Stimulated activated memory B cell treated with anti-CD40 and anti-IgM and Interleukin-4, amounts not matched to agents 10 μg/mL and 1 μg/mL and 100 μg/mL, for 72 hours (primary cell): ENCODE results near the gene CABLES1.
"Not testable (repeated sequence)": the region's sequence is repeated elsewhere in the genome, so short reads cannot be mapped to it uniquely, and the experiment has no call there.

ENCODE experiments used
- ATAC-seq: fragments of 150-1000 bp; cut with Tn5 transposase; 2 replicates; pipeline ENCODE4 v1.10.0; 2021
- H3K27ac Mint-ChIP-seq: one replicate; pipeline ENCODE4 v1.8.0; 2022; ENCODE audit warnings: mild to moderate bottlenecking, mixed read lengths
- H3K27me3 Mint-ChIP-seq: one replicate; pipeline ENCODE4 v1.8.0; 2022; ENCODE audit warnings: mixed read lengths
- H3K36me3 Mint-ChIP-seq: one replicate; pipeline ENCODE4 v1.8.0; 2022; ENCODE audit warnings: mixed read lengths
- H3K4me1 Mint-ChIP-seq: one replicate; pipeline ENCODE4 v1.8.0; 2022; ENCODE audit warnings: mixed read lengths
- H3K4me3 Mint-ChIP-seq: one replicate; pipeline ENCODE4 v1.8.0; 2022; ENCODE audit warnings: mild to moderate bottlenecking, moderate library complexity, mixed read lengths
- H3K9me3 Mint-ChIP-seq: one replicate; pipeline ENCODE4 v1.8.0; 2022; ENCODE audit warnings: mixed read lengths

CABLES1 gene

DNA sequence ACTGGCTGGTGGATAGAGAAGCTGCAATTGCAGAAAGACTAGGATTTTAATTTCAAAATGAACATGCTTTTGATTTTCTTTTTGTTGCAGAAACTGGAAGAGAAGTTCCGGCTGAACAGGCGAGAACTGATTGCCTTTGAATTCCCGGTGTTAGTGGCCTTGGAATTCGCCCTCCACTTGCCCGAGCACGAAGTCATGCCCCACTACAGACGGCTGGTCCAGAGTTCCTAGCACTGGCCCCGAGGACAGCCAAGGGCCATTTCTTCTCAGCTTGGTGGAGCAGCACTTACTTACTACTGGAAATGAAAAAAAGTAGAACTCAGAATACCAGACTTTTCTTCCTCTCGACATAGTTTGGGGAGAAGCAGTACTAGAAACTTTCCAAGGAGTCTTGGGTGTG is 121.9 kb downstream of the CABLES1 start:
- Mint-ChIP-seq H3K36me3 (peaks cover 19% of the 10 kb centered on the region), H3K9me3 (no peaks in the 10 kb centered on the region), H3K27ac (no peak overlapping the region), H3K4me1 (peaks cover 36% of the 10 kb centered on the region), H3K4me3 (no peak overlapping the region), H3K27me3 (peaks cover 10% of the 10 kb centered on the region)
- ATAC-seq, result no peak

DNA sequence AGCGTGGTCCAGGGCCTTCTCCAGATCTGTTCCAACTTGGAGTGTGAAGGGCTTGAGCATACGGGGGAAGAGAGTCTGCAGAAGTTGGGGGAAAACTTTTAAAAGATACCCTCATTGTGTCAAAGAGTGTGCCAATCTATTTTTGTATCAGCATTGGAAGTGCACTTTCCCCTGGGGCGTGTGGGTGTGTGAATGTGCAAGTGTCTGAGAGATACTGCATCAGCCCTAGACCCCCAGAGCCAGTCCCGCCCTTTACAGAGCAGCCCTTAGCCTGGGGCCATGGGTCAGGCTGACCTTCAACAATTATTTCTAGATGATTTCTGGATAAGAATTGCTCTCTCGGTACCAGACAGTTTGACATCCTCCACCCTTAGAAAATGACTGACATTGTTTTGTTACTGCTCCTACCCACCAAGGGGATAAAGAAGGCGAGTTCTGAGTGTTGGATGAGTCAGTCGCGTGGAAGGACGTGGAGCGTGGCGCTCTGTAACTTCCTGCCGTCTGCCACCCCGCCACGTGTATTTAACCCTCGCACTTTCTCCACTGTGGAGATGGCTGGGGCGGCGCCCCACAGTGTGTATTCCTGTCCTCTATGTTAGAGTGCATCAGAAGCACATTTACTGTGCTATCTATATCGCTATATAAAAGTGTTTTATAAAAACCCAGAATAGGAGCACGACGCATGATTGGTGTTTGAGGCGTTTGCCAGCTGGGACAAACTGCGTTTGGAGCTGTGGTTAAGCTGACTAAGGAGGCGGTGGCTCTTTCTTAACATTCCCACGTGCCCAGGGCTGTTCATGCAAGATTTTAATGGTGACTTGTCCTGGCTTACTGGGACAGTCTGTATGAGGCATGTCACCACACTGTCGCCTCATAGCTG is 122.6 kb downstream of the CABLES1 start:
- no peaks in the 10 kb centered on the region for H3K9me3 Mint-ChIP-seq
- peak; percentile 38 for ATAC-seq
- peaks cover 10% of the 10 kb centered on the region for H3K27me3 Mint-ChIP-seq
- H3K27ac Mint-ChIP-seq, result no peak overlapping the region
- peaks cover 19% of the 10 kb centered on the region for H3K36me3 Mint-ChIP-seq
- peaks cover 36% of the 10 kb centered on the region for H3K4me1 Mint-ChIP-seq
- no peak overlapping the region for H3K4me3 Mint-ChIP-seq

DNA sequence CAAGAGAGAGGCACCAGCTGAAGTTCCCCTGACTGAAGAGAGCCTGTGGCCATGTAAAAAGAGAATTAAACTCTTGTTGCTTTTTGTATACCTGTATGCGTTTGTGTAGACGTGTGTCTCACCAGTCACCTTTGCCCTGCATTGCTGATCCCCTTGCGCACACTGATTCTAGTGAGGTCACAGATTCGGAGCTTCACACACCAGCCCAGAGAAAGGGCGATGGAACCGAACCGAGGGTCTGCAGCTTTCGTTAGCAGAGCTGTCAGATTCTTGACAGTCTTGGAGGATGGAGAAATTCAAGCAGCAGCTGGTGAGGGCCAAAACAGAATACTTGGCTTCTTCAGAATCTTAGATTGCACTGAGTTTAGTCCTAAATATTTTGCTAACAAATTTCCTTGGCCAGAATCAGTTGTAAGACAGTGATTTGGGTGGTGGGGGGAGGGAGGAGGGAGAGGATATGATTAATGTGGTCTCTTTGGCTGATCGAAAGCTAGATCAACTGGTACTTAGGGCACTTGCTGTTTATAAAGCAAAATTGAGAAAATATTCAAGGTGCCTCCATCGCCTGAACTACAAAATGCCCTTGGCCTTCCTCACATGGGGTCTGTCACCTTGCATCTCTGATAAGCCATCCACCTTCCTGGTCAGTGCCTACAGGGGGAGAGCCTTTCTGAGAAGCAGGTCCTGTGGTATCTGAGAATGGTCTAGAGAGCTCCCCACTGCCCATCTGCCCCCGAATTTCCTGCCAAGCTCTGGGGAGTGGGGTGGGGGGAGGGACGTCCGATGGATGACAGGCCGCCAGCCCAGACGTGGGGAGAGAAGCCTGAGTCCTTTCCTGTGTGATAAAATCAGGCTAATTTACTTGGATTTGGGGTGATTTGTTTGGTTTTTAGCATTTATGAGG is 123.5 kb downstream of the CABLES1 start:
- Mint-ChIP-seq H3K36me3 (peaks cover 19% of the 10 kb centered on the region), H3K4me1 (peaks cover 36% of the 10 kb centered on the region), H3K27ac (peak overlapping the region; percentile 79), H3K9me3 (no peaks in the 10 kb centered on the region), H3K27me3 (peaks cover 10% of the 10 kb centered on the region), H3K4me3 (peak overlapping the region; percentile 2)
- ATAC-seq, result no peak

DNA sequence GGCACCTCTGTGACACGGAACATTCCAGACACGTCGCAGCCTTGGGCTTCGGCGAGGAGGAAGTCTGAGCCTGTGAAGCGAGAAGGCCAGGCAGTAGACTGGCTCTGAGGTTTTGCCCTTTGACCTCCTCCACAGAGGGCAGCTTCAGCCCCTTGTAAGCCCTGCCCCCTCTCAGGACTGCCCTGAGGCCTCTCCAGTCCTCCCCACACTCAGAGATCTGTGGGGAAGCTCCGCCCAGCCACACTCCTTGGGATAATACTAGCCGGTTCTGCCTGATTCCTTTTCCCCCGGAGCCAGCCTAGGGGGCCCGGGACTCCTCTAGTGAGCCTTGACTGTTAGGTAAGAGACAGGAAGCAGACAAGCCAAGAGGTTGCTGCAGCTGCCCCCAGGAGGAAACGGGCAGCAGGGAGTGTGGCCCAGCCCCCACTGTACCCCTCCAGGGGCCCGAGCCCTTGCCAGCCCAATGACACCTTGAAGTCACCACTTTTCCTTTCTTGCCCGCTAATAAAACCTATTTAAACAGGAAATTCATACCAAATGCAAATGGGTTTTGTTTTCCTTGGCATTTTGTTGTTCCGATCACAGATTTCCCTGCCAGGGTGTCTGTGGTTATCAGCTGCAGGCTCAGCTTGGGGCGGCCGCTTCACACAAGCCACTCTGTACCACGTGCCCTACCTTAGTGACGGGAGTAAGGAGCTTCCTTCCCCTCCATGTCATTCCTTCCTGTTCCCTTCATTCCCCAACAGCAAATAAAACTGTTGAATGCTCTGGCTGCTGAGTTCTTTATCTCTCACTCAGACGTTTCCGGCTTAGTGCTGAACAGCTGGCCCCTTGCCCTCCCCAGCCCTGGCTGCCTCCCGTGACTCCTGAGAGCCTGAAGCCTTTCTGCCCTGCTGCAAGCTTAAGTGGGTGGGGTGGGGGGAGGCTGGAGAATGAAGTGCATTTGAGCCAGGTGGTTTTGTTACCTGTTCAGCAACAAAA is 124.7 kb downstream of the CABLES1 start:
- H3K9me3 Mint-ChIP-seq, result no peaks in the 10 kb centered on the region
- H3K36me3 Mint-ChIP-seq, result peaks cover 22% of the 10 kb centered on the region
- peaks cover 10% of the 10 kb centered on the region for H3K27me3 Mint-ChIP-seq
- peak overlapping the region; percentile 79 for H3K27ac Mint-ChIP-seq
- H3K4me3 Mint-ChIP-seq, result peak overlapping the region; percentile 42
- ATAC-seq, result peak; percentile 59
- H3K4me1 Mint-ChIP-seq, result peaks cover 36% of the 10 kb centered on the region

DNA sequence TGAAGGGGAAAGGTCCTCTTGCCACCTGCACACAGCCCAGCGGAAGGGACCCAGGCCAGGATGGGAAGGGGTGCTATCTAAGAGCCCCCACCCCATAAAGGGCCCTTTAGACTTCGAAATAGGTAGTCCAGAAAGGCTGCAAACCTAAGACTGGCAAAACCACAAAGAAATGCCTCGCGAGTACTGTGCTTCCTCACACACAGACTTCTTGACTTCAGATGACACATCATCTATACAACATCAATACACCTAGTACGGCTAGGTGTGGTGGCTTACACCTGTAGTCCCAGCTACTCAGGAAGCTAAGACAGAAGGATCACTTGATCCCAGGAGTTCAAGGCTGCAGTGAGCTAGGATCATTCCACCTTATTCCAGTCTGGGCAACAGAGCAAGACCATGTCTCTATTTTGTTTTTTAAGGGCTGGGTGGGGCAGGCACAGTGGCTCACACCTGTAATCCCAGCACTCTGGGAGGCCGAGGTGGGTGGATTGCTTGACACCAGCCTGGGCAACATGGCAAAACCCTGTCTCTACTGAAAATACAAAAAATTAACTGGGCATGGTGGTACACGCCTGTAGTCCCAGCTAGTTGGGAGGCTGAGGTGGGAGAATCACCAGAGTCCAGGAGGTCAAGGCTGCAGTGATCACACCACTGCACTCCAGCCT is 125.8 kb downstream of the CABLES1 start:
- Mint-ChIP-seq H3K27me3 (peaks cover 10% of the 10 kb centered on the region), H3K27ac (no peak overlapping the region), H3K4me1 (peaks cover 36% of the 10 kb centered on the region), H3K9me3 (no peaks in the 10 kb centered on the region), H3K36me3 (peaks cover 24% of the 10 kb centered on the region), H3K4me3 (no peak overlapping the region)
- ATAC-seq, result no peak

DNA sequence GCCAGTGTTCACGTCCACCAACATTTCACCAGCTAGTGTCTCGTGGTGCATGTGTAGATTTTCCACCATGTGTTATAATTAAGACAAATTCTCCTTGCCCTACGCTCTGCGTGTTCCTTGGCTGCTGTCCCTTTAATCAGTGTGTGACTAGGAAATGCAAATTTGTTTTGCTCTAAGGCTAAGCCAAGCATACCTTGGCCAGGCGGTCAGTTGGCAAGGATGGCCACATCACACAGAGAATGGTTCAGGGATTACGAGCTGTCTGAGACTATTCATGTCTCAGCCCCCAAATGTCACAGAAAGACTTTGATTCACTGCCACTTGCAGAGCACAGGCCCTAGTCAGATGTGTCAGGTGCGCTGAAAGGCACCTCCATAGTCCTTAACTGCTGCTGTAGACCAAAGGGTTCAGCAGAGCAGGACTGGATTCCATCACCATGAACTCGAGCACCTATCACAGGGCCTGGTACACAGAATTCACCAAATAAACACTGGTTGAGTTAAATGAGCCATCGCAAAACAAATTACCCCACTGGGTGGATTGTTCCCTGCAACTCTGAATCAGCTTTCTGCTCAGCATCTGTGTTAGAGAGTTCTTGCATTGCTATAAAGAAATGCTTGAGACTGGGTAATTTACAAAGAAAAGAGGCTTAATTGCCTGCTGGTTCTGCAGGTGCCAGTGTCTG is 128.4 kb downstream of the CABLES1 start:
- H3K9me3 Mint-ChIP-seq, result peaks cover 3% of the 10 kb centered on the region
- no peak for ATAC-seq
- H3K4me1 Mint-ChIP-seq, result peaks cover 44% of the 10 kb centered on the region
- H3K4me3 Mint-ChIP-seq, result no peak overlapping the region
- H3K36me3 Mint-ChIP-seq, result peaks cover 5% of the 10 kb centered on the region
- H3K27me3 Mint-ChIP-seq, result peaks cover 10% of the 10 kb centered on the region
- H3K27ac Mint-ChIP-seq, result no peak overlapping the region

DNA sequence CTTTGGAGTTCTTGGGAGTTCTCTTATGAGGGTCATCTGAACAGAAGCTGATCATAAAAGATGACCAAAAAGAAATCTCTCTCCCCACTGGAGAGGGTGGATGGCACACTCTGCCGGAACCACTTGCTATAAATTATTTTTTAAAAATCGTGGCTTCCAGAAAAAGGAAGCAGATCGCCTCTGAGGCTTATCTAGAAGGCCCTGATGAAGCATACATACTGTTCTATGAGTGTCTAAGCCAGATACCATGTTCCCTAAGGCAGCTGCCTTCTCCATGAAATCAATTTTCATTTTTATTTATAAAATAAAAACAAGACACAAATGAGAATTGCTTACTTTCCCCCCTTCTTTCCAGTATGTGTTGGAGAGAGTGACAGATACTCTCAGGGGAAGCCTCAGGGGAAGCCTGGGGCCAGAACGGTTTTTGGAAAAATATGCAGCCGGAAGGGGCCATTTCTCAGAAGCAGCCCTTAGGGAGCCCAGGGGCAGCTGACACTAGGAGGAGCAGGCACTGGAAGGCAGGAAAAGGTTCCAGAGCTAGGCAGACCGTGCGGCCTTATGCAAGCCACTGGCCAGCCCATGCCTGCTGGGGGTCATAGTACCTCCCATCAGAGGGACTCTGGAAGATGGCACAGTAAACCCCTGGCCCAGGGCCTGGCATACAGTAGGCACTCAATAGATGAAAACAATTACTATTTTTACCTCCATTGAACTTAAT is 130.6 kb downstream of the CABLES1 start:
- H3K4me1 Mint-ChIP-seq, result peaks cover 30% of the 10 kb centered on the region
- H3K36me3 Mint-ChIP-seq, result peaks cover 13% of the 10 kb centered on the region
- peaks cover 15% of the 10 kb centered on the region for H3K9me3 Mint-ChIP-seq
- no peaks in the 10 kb centered on the region for H3K27me3 Mint-ChIP-seq
- no peak overlapping the region for H3K27ac Mint-ChIP-seq
- no peak overlapping the region for H3K4me3 Mint-ChIP-seq
- no peak for ATAC-seq

DNA sequence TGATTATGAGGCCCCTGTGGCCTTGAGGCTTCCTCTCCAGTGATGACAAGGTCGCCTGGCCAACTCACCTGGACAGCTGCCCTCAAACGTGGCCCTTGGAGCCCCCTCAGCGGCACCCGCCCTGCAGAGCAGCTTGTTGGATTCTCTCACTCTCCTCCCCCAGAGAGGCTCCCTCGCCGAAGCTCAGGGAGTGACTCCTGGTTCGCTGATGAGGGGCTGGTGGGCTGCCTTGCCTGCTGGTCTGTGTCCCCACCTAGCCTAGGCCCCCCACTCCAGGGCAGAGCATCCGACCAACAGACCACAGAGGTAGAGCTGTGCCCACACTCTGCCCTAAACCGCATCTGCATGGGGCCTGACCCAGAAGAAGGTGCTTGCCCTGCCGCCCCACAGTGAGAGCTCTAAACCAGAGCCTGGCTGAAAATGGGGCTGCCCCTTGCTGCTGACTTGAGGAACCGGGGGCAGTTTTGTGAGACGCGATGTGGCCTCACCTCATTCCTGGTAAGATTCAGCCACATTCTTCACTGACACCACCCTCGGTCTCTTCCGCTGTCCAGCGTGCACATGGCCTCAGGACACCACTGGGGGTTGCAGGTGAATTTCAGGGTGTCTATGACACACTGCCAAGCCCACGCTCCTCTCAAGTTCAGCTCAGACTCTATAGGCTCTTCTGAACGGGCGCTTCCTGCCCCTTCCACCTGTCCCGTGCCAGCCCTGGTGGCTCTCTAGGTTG is 131.6 kb downstream of the CABLES1 start:
- no peaks in the 10 kb centered on the region for H3K27me3 Mint-ChIP-seq
- ATAC-seq, result peak; percentile 89
- H3K27ac Mint-ChIP-seq, result peak overlapping the region; percentile 70
- peaks cover 17% of the 10 kb centered on the region for H3K9me3 Mint-ChIP-seq
- H3K36me3 Mint-ChIP-seq, result peaks cover 13% of the 10 kb centered on the region
- H3K4me3 Mint-ChIP-seq, result peak overlapping the region; percentile 12
- peaks cover 27% of the 10 kb centered on the region for H3K4me1 Mint-ChIP-seq

DNA sequence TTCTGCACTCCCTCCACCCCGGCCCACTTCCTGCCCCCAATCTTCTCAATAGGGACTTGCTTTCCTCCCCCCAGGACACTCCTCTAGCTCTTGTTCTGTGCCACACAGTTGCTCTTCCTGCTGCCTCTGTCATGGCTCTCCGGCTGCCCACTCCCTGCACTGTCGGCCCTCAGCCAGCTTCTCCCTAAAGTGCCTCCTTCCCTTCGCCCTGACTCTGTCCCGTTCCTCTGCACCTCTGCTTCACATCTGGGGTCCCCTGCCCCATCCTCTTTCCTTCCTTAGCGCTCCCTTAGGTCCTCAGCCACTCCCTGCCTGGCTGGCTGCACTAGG is 132.1 kb downstream of the CABLES1 start:
- Mint-ChIP-seq H3K27ac (peak overlapping the region; percentile 70), H3K27me3 (no peaks in the 10 kb centered on the region), H3K36me3 (peaks cover 13% of the 10 kb centered on the region), H3K4me3 (no peak overlapping the region), H3K4me1 (peaks cover 27% of the 10 kb centered on the region), H3K9me3 (peaks cover 17% of the 10 kb centered on the region)
- no peak for ATAC-seq

DNA sequence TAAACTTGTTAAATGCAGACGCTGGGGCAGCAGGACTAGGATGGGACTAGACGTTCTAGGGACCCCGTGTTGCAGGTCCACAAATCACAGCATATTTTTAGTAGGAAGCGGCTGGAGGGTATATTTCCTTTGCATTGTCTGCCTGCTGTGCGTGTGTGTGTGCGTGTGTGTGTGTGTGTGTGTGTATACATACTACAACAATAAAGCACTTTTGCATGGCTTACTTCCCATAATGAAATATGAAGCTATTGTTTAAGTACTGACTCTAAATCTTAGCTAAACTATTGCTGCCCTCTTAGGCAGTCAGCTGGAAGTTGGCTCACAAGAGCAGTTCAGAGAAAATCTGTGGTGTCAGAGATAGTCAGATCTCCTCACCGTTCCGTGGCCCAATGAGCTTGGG is 133.4 kb downstream of the CABLES1 start:
- H3K27ac Mint-ChIP-seq, result no peak overlapping the region
- peaks cover 13% of the 10 kb centered on the region for H3K36me3 Mint-ChIP-seq
- H3K27me3 Mint-ChIP-seq, result no peaks in the 10 kb centered on the region
- peaks cover 22% of the 10 kb centered on the region for H3K9me3 Mint-ChIP-seq
- peaks cover 32% of the 10 kb centered on the region for H3K4me1 Mint-ChIP-seq
- no peak for ATAC-seq
- H3K4me3 Mint-ChIP-seq, result no peak overlapping the region

DNA sequence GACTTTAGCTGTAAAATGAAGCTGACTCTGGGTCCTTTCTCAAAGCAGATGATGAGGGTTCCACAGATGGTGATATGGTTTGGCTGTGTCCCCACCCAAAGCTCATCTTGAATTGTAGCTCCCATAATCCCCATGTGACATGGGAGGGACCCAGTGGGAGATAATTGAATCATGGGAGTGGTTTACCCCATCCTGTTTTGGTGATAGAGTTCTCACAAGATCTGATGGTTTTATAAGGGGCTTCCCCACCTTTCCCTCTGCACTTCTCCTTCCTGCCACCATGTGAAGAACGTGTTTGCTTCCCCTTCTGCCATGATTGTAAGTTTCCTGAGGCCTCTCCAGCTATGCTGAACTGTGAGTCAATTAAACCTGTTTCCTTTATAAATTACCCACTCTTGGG is 133.8 kb downstream of the CABLES1 start:
- not testable (repeated sequence) for H3K27me3 Mint-ChIP-seq, ATAC-seq, H3K4me3 Mint-ChIP-seq
- Mint-ChIP-seq H3K36me3 (peaks cover 13% of the 10 kb centered on the region), H3K4me1 (peaks cover 32% of the 10 kb centered on the region), H3K9me3 (peaks cover 22% of the 10 kb centered on the region), H3K27ac (peak overlapping the region; percentile 36)

DNA sequence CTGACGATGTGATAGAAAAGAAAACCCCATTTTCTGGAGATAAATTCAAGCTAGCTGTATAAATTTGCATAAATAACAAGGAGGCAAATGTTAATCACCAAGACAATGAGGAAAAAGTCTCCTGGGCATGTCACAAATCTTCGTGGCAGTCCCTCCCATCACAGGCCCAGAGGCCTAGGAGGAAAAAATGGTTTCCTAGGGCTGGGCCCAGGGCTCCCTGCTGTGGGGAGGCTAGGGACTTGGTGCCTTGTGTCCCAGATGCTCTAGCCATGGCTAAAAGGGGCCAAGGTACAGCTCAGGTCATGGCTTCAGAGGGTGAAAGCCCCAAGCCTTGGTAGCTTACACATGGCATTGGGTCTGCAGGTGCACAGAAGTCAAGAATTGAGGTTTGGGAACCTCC is 134.6 kb downstream of the CABLES1 start:
- peak overlapping the region; percentile 36 for H3K27ac Mint-ChIP-seq
- no peak for ATAC-seq
- H3K4me1 Mint-ChIP-seq, result peaks cover 32% of the 10 kb centered on the region
- H3K36me3 Mint-ChIP-seq, result peaks cover 10% of the 10 kb centered on the region
- no peak overlapping the region for H3K4me3 Mint-ChIP-seq
- H3K27me3 Mint-ChIP-seq, result no peaks in the 10 kb centered on the region
- H3K9me3 Mint-ChIP-seq, result peaks cover 22% of the 10 kb centered on the region
